Measurements from ENCODE around the gene TRHDE. TPM values are rescaled to one million over a fixed set of nuclear protein-coding genes. Genes with fewer than 3 reads are reported as not detected.

Gene TRHDE
- total and polyA plus RNA-seq, 4 donors, result 0.13 to 2.3 (median 1.0) TPM

DNA sequence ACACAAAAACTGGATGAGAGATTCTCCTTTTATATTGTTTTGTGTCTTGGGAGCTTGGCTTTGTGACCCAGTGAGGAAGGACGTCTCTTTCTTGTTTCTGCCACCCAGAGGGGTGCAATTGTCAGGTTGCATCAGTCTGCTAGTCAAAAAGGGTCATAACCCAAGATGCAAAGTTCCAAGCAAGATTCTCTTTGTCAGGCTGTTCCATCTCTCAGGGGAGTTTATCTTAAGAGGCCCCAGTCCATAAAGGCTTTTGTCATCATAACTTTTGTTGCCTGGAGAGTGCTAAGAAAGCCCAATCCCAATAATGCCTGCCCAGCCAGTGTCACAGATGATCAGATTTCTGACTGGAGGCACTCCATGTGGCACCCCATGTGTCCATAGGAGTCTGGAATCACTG is 444.9 kb downstream of the TRHDE start:
- intact Hi-C loops (cut with DNase I), result no loop called here
- ATAC-seq (ENCODE audit: low FRiP score) (no peak), DNase-seq (no peak)
- Histone ChIP-seq H3K27ac (ENCODE audit: low read depth in 1 of 2, low read length in 2 of 2) (no peak overlapping the region), H3K4me1 (ENCODE audit: control insufficient read depth in 1 of 2, insufficient read depth in 2 of 2, low read length in 2 of 2) (no peaks in the 10 kb centered on the region), H3K27me3 (ENCODE audit: control insufficient read depth in 1 of 2, insufficient read depth in 2 of 2, low read length in 1 of 2) (no peaks in the 10 kb centered on the region), H3K4me3 (ENCODE audit: low read length in 2 of 2) (no peak overlapping the region), H3K36me3 (ENCODE audit: control insufficient read depth in 1 of 2, insufficient read depth in 2 of 2, low read length in 1 of 2) (no peaks in the 10 kb centered on the region), H3K9me3 (ENCODE audit: control insufficient read depth, low read length) (peaks cover 1% of the 10 kb centered on the region)
- 53 to 64% methylated on average over 1 of the region's 1 CpG for WGBS, 2 donors
